Astrocyte (in vitro differentiated cells and primary cell): ENCODE results near the gene MT1E. TPM values are rescaled to one million over a fixed set of nuclear protein-coding genes. Genes with fewer than 3 reads are reported as not detected.

ENCODE experiments used
- DNase-seq: peaks from one replicate; pipeline ENCODE4 v3.0.0-alpha.2; 2010; ENCODE audit warnings: low read depth
- FAIRE-seq: peaks from 2 replicates; lab custom pipeline; 2011; peaks lifted over from hg19 to GRCh38; lab: Jason Lieb, UNC
- H2AFZ ChIP-seq: 2 replicates; pipeline ENCODE4 v1.6.0; 2012; ENCODE audit warnings: low read depth, low read length, inconsistent platforms
- H3K27ac ChIP-seq: 2 replicates; pipeline ENCODE4 v1.5.1; 2011; ENCODE audit warnings: low read depth, low read length, inconsistent platforms
- H3K27me3 ChIP-seq: 2 replicates; pipeline ENCODE4 v1.6.0; 2011; ENCODE audit warnings: low read length, inconsistent platforms; ENCODE audit not compliant: insufficient read depth
- H3K36me3 ChIP-seq: 2 replicates; pipeline ENCODE4 v1.5.1; 2011; ENCODE audit warnings: low read length, inconsistent platforms; ENCODE audit not compliant: insufficient read depth
- H3K4me1 ChIP-seq: 2 replicates; pipeline ENCODE4 v1.5.1; 2011; ENCODE audit warnings: low read length, inconsistent platforms; ENCODE audit not compliant: insufficient read depth
- H3K4me2 ChIP-seq: 2 replicates; pipeline ENCODE4 v1.6.0; 2012; ENCODE audit warnings: low read length, inconsistent platforms
- H3K4me3 ChIP-seq: 2 replicates; pipeline ENCODE4 v1.5.1; 2011; ENCODE audit warnings: low read depth, mild to moderate bottlenecking, low read length, inconsistent platforms; ENCODE audit not compliant: insufficient read depth
- H3K79me2 ChIP-seq: 2 replicates; pipeline ENCODE4 v1.6.0; 2012; ENCODE audit warnings: mild to moderate bottlenecking, low read length, inconsistent platforms; ENCODE audit not compliant: insufficient read depth
- H3K9ac ChIP-seq: 2 replicates; pipeline ENCODE4 v1.6.0; 2012; ENCODE audit warnings: mild to moderate bottlenecking, low read length, inconsistent platforms
- H3K9me3 ChIP-seq: 2 replicates; pipeline ENCODE4 v1.5.1; 2012; ENCODE audit warnings: low read depth, mild to moderate bottlenecking, low read length, inconsistent platforms; ENCODE audit not compliant: insufficient read depth
- H4K20me1 ChIP-seq: 2 replicates; pipeline ENCODE4 v1.6.0; 2012; ENCODE audit warnings: low read length, inconsistent platforms; ENCODE audit not compliant: insufficient read depth
- H3K27ac Mint-ChIP-seq: one replicate; pipeline ENCODE4 v1.8.0; 2021; ENCODE audit warnings: mild to moderate bottlenecking, mixed read lengths; ENCODE audit not compliant: unreplicated experiment
- H3K27me3 Mint-ChIP-seq: one replicate; pipeline ENCODE4 v1.8.0; 2021; ENCODE audit warnings: low read depth, mixed read lengths; ENCODE audit not compliant: unreplicated experiment
- H3K36me3 Mint-ChIP-seq: one replicate; pipeline ENCODE4 v1.8.0; 2021; ENCODE audit warnings: low read depth, mixed read lengths; ENCODE audit not compliant: unreplicated experiment
- H3K4me1 Mint-ChIP-seq: one replicate; pipeline ENCODE4 v1.8.0; 2021; ENCODE audit warnings: low read depth, mixed read lengths; ENCODE audit not compliant: unreplicated experiment
- H3K4me3 Mint-ChIP-seq: one replicate; pipeline ENCODE4 v1.8.0; 2021; ENCODE audit warnings: mild to moderate bottlenecking, moderate library complexity, mixed read lengths; ENCODE audit not compliant: unreplicated experiment
- H3K9me3 Mint-ChIP-seq: one replicate; pipeline ENCODE4 v1.8.0; 2021; ENCODE audit warnings: mild to moderate bottlenecking, mixed read lengths; ENCODE audit not compliant: unreplicated experiment
- EZH2 ChIP-seq: IDR thresholded peaks from 2 replicates; pipeline ENCODE4 v1.6.1; 2012; ENCODE audit warnings: mild to moderate bottlenecking, low read length, inconsistent platforms; ENCODE audit not compliant: insufficient read depth
- total RNA-seq: library from RNA; stranded (reverse); gene quantifications from 2 replicates; pipeline ENCODE4 v1.2.1, GENCODE V29; 2021
- TF ChIP-seq, protein P1 (sequence below): IDR thresholded peaks from 2 replicates; pipeline ENCODE4 v1.5.1; 2011; ENCODE audit warnings: low read depth, mild to moderate bottlenecking, inconsistent platforms, low read length, moderate library complexity; ENCODE audit not compliant: insufficient read depth

MT1E gene
- total RNA-seq, 1 donor from 2014 or later = 11.9 TPM

DNA sequence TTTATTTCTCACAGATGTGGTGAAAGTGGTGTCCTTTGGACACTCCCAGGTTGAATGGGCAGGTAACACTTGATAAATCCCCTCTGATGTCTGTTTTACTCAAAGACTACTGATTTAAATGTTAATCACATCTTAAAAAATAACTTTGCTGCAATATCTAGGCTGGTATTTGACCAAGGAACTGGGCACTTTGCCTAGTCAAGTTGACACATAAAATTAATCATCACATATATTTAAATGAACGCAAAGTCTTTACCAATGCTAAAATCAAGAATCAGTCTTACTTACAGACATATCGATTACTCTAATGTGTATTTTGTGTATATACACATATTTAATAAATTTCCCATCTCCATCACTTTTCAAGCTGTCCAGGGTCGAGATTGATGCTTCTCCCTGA is 10.2 kb upstream of the MT1E start:
- peak; percentile 41 for DNase-seq
- Mint-ChIP-seq H3K4me3 (no peak overlapping the region), H3K4me1 (peaks cover 9% of the 10 kb centered on the region), H3K36me3 (no peaks in the 10 kb centered on the region), H3K27me3 (peaks cover 36% of the 10 kb centered on the region), H3K9me3 (no peaks in the 10 kb centered on the region), H3K27ac (no peak overlapping the region)
- Histone ChIP-seq H3K4me1 (peaks cover 60% of the 10 kb centered on the region), H3K9me3 (no peaks in the 10 kb centered on the region), H3K4me3 (no peak overlapping the region), H4K20me1 (no peaks in the 10 kb centered on the region), H2AFZ (no peak overlapping the region), H3K4me2 (peak overlapping the region; percentile 63), H3K27me3 (no peaks in the 10 kb centered on the region), H3K9ac (no peak overlapping the region), H3K79me2 (peaks cover 8% of the 10 kb centered on the region), H3K27ac (peak overlapping the region; percentile 66), H3K36me3 (no peaks in the 10 kb centered on the region)
- TF ChIP-seq, protein P1, sequence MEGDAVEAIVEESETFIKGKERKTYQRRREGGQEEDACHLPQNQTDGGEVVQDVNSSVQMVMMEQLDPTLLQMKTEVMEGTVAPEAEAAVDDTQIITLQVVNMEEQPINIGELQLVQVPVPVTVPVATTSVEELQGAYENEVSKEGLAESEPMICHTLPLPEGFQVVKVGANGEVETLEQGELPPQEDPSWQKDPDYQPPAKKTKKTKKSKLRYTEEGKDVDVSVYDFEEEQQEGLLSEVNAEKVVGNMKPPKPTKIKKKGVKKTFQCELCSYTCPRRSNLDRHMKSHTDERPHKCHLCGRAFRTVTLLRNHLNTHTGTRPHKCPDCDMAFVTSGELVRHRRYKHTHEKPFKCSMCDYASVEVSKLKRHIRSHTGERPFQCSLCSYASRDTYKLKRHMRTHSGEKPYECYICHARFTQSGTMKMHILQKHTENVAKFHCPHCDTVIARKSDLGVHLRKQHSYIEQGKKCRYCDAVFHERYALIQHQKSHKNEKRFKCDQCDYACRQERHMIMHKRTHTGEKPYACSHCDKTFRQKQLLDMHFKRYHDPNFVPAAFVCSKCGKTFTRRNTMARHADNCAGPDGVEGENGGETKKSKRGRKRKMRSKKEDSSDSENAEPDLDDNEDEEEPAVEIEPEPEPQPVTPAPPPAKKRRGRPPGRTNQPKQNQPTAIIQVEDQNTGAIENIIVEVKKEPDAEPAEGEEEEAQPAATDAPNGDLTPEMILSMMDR = no peak
- no peak for TF ChIP-seq EZH2
- no peak for FAIRE-seq

- H3K9me3 ChIP-seq = no peaks in the 10 kb centered on the region
- Mint-ChIP-seq H3K4me1 (peaks cover 4% of the 10 kb centered on the region), H3K4me3 (no peak overlapping the region), H3K36me3 (no peaks in the 10 kb centered on the region), H3K27ac (no peak overlapping the region), H3K9me3 (no peaks in the 10 kb centered on the region), H3K27me3 (peaks cover 47% of the 10 kb centered on the region)
- H2AFZ ChIP-seq = peak overlapping the region; percentile 91
- H3K27ac ChIP-seq = no peak overlapping the region
- peaks cover 4% of the 10 kb centered on the region for H3K79me2 ChIP-seq
- TF ChIP-seq, protein P1 = no peak
- no peak for TF ChIP-seq EZH2
- H3K36me3 ChIP-seq = no peaks in the 10 kb centered on the region
- peak overlapping the region; percentile 53 for H3K9ac ChIP-seq
- FAIRE-seq (no peak), DNase-seq (no peak)
- H3K4me2 ChIP-seq = peak overlapping the region; percentile 85
- peaks cover 47% of the 10 kb centered on the region for H3K4me1 ChIP-seq
- H3K4me3 ChIP-seq = peak overlapping the region; percentile 66
- no peaks in the 10 kb centered on the region for H3K27me3 ChIP-seq
- no peaks in the 10 kb centered on the region for H4K20me1 ChIP-seq
Observed at GRCh38 chr16:56616608-56617211, 8.9 kb upstream of the MT1E start.
